NOMO-1 treated with DMSO at 0.1 percent for 48 hours (cell line): Measurements from ENCODE around the gene CDH1.

Source experiments
- DNase-seq: peaks from one replicate; lab custom pipeline; 2025; ENCODE audit not compliant: unreplicated experiment; lab: John Stamatoyannopoulos, UW

Gene CDH1

GRCh38 chr16:68844211-68844564 lies 107.1 kb downstream of the CDH1 start:
- no peak for DNase-seq

GRCh38 chr16:68848786-68849185 lies 111.7 kb downstream of the CDH1 start:
- DNase-seq: peak; percentile 1

GRCh38 chr16:68850481-68850880 lies 113.4 kb downstream of the CDH1 start:
- DNase-seq: no peak

DNA sequence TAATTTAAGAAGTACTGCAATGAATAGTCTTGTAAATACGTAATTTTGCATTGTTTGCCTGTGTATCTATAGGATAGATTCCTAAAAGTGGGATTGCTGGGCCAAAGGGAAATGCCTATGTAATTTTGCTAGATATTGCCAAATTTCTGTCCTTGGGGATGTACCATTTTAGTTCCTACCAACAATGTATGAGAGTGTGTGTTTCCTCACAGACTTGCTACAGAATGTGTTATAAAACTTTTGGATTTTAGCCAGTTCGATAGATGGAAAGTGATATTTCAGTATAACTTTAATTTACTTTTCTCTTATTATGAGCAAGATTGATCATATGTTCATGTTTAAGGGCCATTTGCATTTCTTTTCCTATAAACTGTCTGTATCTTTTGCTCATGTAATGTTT lies 114.5 kb downstream of the CDH1 start:
- DNase-seq: no peak

DNA sequence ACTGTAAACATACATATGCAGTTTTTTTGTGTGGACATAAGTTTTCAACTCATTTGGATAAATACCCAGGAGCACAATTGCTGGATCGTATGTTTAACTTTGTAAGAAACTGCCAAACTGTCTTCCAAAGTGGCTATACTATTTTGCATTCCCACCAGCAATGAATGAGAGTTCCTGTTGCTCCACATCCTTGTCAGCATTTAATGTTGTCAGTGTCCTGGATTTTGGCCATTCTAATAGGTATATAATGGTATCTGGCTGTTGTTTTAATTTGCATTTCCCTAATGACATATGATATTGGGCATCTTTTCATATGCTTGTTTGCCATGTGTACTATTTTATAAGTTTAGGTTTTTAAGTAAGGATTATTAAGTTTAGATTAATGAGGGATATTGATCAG lies 120.4 kb downstream of the CDH1 start:
- DNase-seq: no peak

GRCh38 chr16:68859828-68860227 lies 122.7 kb downstream of the CDH1 start:
- DNase-seq: no peak

DNA sequence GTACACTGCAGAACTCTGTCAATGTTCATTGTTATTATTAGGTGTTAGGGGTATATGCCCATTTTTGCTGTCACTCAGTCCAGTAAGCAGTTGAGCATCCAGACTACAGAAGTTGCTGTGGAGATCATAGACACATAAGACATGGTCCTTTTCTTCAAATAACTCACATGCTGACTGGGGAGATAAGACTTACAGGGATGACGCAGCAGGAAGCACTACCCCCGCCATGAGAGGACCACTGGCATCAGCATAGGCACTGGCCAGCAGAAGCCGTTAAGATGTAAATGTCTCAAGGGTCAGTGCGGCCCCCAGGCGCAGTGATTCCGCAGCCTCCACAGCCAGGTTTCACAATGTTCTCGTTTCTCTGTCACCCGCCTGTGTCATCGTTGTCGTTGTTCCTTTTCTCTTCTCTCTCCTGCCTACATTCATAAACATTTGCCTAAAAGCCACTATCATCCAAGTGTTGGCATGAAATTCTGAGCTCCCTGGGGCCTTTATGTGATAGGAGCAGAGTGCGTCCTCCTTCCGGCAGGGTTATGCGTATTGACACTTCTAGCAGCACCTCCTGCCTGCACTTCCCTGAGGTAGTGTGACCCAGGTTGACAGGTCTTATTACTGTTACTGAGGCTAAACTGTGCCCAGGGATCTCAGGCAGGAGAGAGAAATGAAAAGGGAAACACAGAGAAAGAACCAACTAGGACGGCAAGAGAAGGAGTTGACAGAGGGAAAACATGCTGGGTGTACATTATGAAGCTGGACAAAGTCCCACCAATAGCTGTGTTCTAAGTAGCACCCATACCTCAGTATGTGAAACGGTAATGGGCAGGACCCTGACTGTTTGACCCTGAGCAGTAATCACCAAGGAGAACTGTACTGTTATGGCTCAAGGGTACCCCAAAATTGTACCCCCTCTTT lies 124.1 kb downstream of the CDH1 start:
- no peak for DNase-seq

- no peak for DNase-seq
These were observed 129.8 kb downstream of the CDH1 start for GRCh38 chr16:68866933-68867332.

GRCh38 chr16:68869492-68870088 lies 132.5 kb downstream of the CDH1 start:
- DNase-seq: no peak

DNA sequence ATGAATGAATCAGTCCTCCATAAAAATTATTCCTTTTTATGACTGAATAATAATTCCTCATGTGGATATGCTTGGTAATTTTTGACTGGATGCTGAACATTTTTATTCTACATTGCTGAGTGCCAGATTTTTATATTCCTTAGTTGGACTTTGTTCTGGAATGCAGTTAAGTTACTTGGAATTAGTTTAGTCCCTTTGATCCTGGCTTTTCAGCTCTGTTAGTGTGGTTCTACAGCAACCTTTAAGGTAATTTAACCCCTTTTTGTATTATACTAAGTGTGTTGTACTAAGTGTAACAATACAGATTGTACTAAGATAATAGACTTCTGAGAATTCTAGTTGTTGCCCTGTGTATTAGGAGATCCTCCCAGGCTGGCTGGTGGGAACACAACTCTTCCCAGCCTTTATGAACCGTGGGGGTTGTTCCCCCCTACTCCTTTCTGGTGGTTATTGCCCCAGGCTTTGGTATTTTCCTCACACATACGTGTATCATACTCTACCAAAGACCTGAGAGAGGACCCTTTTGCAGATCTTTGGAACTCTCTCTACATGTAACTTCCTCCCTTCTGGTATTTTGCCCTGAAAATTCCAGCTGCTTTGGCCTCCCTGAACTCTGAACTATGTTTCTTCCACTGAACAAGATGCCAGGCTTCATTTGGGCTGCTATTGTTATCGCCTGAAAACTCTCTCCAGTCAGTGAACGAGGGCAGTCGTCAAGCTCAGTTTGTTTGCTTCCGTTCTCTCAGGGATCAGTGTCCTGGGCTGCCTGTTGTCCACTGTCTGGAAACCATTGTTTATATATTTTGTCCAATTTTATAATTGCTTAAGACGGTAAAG lies 136.8 kb downstream of the CDH1 start:
- DNase-seq: no peak

DNA sequence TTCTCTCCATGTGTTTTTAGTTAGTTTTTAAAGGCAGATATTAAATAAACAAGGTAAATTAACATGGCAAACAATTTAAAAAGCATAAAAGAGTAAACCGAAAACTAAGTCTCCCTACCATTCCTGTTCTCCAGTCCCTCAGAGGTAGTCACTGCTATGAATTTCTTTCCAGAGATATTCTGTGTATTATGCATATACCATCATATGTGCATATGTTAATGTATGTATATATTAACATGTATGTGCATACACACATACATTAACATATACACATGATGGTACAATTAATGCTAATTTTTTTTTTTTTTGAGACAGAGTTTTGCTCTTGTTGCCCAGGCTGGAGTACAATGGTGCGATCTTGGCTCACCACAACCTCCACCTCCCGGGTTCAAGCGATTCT lies 138.8 kb downstream of the CDH1 start:
- DNase-seq: no peak

DNA sequence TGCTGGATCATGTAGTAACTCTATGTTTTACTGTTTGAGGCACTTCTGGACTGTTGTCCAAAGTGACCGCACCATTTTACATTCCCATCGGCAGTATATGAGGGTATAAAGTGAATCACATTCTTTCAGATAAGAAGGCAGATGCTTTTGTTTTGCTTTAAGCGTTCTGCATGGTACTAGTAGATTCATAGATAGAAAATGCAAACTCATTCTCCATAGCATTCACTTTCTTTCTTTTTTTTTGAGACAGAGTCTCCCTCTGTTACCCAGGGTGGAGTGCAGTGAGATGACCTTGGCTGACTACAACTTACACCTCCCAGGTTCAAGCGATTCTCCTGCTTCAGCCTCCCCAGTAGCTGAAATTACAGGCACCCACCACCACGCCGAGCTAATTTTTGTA lies 146.6 kb downstream of the CDH1 start:
- no peak for DNase-seq

GRCh38 chr16:68884401-68884800 lies 147.3 kb downstream of the CDH1 start:
- DNase-seq: no peak
